ENCODE data around the gene LIM2.
A peak's percentile ranks its signal among the peaks of the same experiment; 100 is the strongest.

The LIM2 gene

DNA sequence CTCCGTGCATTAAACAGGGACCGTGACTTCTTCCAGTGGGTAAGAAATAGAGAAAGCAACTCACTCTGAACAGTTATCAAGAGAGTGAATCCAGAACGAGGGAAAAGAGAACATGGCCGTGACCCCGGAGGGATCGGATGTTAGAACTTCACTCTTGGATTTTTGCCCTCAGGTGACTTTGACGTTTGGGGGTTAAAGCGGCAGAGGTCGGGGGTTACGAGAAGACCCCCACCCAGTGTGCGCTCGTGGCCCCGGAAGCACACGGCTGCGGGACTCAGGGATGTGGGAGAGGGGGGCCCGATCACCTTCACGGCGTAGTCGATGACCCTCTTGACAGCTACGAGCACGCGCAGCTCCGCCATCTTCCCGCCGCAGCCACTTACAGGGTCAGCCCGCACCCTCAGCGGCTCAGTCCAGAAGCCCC lies 21.8 kb downstream of the LIM2 start, which contains the start of gene ETFB:
Gene ETFB, minus strand, starts transcription at position 424 of the 424 bp plus-strand sequence. Its CDS starts 62 bp downstream, at position 362.
- no peak for DNase-seq (ENCODE audit: low read depth)

DNA sequence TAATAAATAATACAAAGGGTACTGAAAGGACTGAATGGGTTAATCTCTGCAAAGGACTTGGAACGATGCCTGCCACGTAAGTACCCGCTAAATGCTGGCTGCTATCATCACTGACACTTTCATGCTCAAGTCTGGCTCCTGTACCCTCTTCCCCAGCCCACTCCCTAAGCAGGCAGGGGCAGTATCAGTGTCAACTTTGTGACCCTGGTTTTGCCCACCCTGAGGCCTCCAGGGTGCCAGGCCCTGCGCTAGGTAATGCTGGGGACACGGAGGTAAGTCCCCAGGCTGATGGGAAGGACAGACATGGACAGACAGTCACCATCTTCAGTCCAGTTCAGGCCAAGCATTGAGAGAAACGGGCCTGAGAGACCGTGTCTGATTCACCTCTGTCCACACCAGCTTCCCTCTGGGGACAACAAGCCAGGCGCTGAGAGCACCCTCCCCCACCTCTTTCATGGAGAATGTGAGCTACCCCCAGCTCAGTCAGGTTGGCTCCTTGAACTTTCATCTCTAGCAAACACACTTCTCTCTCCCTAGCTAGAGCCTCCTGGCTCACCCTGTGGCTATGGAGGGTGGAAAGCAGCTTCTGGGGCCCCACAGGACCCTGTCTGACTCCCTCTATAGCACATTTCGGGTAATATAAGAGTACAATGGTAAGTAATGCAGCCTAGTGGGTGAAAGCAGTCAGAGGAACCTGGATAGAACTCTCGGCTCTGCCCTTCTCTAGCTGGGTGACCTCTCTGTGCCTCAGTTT lies 22.4 kb downstream of the LIM2 start:
- DNase-seq (ENCODE audit: low read depth): peak; percentile 34

DNA sequence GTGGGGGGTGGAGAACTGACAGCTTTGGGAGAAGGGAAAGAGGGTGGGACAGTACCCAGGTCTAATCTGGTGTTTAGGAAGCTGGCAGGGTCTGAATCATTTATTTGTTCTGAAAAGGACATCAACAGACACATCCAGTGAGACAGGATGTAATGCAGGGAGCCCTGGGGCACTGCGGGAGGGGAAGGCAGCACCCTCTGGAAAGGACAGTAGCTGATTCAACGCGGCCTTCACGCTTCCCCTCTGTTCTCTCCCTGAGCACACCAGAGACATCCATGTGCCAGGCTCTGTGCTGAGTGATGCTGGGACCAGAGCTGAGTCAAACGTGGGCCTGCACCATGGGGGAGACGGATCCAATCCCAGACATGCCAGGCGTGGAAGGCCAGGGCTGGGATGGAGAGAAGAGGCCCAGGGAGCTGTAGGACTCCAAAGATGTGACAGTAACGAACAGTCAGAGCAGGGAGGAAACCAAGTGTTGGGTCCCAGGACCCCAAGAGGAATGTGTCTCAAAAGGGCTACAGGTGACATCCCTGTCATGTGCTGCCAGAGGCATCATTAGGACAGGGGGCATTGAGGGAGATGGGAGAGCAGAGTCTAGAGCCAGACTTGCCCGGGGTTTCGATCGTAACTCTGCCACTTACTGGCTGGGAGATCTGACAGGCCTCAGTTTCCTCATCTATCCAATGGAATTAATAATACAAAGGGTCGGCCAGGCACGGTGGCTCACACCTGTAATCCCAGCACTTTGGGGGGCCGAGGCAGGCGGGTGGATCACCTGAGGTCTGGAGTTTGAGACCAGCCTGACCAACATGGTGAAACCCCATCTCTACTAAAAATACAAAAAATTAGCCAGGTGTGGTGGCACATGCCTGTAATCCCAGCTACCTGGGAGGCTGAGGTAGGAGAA lies 23.3 kb downstream of the LIM2 start:
- no peak for DNase-seq (ENCODE audit: low read depth)

DNA sequence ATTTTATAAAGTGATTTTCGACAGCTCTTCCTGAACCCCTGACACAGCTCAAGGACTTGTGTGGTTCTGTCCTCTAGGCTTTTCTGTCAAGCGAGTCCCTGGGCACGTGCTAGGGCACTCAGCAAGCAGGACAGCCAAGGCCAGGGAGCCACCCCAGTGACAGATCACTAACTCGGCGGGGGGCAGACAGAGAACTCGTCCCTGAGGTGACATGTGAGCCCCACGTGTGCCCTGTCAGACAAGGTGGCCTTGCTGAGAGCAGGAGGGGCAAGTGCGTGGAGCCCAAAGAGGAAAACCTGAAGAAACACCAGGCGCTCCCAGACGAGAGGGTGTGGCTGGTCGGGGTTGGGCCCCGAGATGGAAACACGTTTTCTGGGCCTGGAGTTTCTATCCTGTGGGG lies 26.5 kb downstream of the LIM2 start:
- DNase-seq (ENCODE audit: low read depth): no peak

DNA sequence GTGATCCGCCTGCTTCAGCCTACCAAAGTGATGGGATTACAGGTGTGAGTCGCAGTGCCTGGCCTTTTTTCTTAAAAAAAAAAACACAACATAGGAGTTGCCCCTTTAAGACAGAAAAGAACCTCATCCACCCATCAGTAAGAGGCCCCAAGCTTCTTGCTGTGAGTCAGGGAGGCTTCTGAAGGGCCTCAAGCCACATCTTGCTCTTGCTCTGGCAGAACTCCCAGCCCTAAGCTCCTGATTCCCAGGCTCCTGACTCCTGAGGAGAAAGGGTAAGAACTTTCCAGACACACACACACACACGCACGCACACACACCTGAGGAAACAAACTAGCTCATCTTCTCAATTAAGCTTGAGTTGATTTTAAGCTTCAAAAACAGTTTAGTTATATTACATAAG lies 28.5 kb downstream of the LIM2 start:
- no peak for DNase-seq (ENCODE audit: low read depth)

DNA sequence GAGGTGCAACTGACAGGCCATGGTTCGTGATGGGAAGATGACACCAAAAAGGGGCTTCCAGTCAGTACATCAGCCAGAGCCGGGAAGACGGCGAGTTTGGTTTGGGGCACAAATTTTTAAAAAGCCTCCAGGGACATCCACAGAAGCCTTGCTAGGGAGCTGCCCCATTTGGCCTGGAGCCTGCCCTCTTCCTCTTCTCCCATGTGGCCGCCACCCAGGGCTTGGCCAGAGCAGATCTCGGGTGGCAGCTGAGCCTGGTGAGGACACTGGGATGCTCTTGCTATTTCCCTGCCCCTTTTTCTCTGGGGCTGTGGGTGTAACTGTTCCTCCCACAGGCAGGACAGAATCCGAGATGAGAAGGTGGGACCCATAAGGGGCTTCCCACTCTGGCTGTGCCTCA lies 29.8 kb downstream of the LIM2 start:
- no peak for DNase-seq (ENCODE audit: low read depth)

DNA sequence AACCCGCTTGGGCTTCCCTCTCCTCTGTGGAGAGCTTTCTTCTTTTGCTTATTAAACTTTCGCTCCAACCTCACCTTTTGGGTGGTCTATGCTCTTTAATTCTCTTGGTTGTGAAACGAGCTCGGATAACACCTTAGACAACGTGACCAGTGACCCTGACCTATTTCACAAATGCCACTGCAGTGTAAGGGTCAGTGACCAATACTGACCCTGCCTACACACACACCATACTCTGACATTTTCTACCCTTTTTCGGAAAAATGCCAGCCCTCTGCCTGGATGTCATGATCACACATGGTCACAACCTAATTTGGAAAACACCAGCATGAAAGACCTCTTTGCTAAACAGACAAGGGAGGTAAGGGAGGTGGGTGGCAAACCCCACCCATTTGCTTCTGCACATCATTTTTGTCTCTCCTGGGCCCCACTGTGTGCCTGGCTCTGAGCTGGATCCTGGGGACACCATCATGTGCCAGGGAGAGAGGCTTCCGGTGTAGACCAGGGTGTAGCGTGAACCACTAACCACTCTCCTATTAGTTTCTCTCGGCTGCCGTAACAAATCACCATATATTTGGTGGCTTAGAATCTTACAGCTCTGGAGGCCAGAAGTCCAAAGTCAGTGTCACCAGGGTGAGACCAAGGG lies 31.5 kb downstream of the LIM2 start:
- no peak for DNase-seq (ENCODE audit: low read depth)

DNA sequence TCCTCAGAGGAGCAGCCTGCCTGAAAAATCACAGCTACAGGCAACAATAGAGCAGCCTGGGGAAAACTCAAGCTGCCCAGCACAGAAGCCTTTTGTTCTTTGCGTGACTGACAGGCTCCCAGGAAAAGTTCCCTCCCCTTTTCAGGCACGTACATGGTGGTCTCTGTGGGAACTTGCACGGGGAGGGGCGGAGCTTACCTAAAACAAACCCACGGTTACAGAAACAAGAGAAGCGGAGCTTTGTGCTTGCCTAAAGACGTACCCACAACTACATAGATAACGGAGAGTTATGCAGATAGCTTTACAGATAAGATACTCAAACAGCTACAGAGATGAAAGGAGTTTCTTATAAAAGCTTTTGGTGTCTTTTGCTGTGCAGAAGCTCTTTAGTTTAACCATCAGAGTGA lies 33.0 kb downstream of the LIM2 start:
- no peak for DNase-seq (ENCODE audit: low read depth)

DNA sequence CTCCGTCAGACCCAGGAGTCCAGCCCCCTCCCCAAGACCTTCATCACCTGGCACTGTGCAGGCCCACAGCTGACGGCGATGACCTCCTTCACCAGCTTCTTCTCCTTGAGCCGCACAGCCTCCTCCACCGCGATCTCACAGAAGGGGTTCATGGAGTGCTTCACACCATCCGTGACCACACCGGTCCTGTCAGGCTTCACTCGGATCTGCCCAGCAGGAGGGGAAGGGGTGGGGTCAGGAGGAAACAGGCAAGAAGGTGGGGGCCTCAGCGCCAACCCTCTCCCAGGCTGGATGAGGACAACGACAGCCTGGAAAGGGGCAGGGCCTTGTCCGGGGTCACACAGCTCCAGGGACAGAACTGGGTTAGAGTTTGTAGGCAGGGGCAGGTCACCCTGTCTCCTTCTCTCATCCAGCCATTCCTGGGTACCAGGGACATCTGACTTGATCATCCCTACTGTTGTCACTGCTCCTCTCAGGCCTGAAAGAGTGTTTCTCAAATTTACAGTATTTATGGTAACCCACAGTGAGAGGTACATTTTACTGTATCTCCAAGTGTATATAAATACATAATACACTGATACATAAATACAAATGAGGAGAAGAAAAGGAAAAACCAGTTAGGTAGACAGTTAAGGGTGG lies 33.6 kb downstream of the LIM2 start:
- no peak for DNase-seq (ENCODE audit: low read depth)

DNA sequence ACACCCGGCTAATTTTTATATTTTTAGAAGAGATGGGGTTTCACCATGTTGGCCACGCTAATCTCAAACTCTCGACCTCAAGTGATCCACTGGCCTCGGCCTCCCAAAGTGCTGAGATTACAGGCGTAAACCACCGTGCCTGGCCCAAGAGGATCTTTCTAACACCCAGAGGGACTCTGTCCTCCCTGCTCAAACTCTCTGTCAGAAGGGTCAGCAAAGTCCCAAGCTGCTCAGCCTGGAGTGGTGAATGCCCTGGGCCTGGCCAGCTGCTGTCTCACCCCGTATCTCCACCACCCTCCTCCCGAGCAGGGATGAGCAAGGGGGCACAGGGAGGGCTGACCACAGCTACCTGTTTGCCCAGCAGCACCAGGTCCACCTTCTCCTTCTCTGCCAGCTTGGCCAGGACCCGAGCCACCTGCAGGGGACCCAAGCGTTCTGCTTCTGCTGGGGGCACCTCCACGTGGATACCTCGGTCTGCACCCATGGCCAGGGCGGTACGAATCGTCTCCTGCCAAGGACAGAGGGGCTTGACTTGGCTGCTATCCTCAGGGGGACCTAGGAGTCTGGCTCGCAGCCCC lies 34.9 kb downstream of the LIM2 start:
- DNase-seq (ENCODE audit: low read depth): no peak

DNA sequence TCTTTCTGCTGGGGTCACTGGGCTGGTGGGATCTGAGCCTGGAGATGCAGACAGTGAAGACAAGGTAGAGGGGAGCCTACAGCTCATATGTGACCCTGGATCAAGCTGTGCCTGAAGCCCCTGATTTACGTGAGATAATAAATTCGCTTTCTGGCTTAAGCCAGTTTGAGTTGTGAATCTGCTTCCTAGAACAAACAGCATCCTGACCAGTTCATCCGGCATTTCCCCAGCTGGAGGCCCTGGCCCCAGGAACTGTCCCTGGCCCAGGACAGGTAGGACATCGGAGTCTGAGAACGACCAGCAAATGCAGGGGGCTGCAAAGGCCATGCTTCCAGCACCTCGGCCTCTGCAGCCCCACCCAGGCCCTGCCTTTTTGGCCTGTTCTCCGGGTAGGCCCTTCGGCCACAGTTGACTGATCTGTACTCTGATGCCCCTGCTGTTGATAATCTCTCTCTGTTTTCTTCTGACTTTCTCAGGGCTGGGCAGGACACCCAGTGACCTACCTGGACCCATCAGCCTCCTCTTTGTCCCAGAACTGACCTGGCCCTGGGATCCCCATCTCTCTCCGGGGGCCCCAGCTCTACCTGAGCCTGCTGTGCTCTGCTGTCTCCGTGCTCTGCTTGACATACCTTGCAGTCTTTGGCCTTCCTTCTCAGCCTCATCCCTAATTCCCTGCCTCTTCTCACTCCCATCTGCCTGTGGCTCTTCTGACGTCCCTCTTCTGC lies 36.3 kb downstream of the LIM2 start:
- DNase-seq (ENCODE audit: low read depth): no peak

DNA sequence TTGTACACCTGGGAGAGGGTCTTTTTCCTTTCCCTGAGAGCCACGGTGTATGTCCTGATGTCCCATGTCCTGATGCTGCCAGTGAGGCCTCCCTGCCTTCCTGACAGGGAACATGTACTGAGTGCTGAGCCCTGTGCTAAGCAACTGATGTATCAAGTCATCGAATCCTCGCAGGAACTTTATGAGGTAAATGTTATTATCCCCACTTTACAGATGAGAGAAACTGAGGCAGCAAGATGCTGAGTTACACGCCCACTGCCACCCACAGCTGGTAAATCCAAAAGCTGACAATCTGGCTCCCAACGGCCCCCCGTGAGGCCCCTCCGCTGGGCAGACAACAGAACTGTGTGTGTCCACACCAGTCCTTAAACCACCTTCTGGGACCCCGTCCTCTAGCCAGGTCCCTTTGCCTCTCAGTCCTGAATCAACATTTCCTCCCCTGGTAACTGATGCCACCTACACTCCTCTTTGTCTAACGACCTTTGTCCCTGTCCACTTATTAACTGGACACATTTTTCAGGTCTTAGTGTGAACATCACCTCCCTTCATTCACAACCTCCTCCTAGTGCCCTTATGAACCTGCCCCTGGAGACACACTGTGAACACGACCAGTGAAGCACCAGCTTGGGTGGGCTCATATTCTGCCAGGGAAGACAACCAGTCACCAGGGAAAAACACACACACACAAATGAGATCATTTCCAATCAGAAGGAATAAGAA lies 40.4 kb downstream of the LIM2 start:
- no peak for DNase-seq (ENCODE audit: low read depth)

DNA sequence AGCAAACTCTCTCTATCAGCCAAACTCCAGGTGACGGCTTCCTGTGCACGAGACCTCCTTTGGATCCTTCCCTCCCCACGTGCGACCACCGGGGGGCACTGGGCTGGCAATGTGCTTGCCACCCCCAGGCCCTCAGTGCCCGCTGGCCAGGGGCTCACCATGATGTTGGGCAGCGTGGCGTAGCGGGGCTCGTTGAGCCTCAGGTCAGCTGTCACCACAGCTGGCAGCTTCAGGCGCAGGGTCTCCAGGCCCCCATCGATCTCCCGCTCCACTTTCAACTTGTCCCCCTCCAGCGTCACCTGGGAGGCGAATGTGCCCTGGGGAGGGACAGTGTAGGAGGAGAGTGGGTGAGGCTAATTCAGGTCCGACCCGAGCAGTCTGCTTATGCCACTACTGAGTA lies 41.0 kb downstream of the LIM2 start:
- DNase-seq (ENCODE audit: low read depth): no peak

DNA sequence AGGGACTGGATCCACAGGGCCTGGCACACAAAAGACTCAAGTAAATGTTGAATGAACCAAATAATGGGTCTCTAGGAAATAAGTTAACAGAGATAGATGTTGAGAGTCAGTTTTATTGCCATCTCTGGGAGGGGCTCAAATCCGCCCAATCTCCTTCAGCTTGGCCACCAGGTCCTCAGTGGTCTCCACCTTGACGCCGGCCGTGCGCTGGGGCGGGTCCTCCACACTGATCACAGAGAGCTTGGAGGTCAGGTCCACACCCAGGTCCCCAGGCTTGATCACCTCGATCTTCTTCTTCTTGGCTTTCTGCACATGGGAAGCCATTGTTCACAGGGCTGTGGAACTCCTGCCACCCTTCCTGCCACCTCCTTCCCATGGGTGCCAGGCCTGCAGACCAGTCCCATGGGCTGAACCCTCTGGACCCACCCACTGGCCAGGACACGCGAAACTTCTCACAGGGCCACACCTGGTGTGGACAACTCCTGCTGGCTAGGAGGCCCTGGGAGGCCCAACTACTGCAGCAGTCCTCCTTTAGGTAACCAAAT lies 42.6 kb downstream of the LIM2 start:
- DNase-seq (ENCODE audit: low read depth): no peak

DNA sequence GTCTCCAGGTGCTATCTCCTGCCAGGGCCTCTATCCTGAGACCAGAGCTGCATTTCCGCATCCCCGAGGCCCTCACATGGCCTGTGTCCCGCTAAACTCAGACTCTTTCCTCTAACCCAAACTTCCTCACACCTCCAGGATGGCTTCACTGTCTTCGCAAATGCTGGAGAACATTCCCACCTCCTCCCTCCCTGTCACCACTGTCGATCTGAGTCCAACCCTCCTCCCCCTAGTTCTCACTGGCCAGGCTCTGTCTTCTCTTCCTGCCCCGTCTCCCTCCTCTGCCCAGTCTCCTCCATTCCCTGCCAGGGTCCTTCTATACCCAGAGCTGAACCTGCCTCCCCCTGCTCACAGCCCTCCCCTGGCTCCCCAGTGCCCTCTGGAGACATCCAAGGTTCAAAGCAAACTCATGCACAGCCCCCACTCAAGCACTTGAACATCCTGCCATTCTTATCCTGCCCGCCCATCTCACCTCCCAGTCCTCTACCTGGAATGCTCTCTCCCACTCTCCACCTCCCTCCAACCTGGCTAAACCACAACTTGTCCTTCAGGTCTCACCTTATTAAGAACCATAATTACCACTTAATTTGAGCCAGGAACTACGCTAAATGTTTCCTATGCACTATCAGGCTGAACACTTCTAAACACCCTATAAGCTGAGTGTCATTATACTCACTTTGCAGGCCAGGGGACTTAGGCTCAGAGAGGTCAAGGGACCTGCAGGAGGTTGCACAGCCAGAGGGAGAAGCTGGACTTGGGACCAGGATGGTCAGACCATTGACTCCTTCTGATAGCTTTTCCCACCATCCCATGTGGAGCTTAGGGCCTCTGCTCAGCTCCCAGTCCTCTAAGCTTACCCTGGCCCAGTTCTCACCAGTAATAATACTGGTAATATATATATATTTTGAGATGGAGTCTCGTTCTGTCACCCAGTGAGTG lies 44.9 kb downstream of the LIM2 start:
- no peak for DNase-seq (ENCODE audit: low read depth)

DNA sequence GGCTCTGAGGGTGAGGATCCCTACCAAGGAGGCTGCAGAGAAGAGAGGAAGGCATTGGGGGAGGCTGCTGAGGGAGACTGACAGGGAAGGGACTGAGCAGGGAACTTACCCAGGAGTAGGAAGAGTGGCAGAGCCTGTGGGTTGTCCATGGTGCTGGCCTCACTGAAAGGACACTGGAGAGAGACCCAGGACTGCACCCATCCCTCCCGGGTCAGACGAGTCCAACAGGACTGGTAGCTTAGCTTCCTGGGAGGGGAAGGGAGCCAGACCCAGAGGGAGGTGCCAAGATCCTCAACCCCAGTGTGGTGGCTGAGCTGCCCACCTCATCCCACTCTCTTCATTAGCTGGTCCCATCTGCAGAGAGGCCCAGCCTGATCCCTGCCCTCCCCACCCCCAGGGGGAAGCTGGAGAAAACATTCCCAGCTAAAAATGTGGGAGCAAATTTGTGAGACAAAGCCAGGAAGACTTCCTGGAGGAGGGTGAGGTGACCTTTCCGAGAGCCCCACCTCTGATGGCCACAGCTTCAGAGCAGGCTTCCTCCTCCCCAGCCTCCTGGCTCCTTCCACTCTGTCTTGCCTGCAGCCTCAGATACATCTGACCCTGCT lies 45.7 kb downstream of the LIM2 start, which contains the start of gene VSIG10L:
Gene VSIG10L, minus strand, starts transcription at position 164 of the 605 bp plus-strand sequence. Its CDS starts 15 bp downstream, at position 149.
- no peak for DNase-seq (ENCODE audit: low read depth)

DNA sequence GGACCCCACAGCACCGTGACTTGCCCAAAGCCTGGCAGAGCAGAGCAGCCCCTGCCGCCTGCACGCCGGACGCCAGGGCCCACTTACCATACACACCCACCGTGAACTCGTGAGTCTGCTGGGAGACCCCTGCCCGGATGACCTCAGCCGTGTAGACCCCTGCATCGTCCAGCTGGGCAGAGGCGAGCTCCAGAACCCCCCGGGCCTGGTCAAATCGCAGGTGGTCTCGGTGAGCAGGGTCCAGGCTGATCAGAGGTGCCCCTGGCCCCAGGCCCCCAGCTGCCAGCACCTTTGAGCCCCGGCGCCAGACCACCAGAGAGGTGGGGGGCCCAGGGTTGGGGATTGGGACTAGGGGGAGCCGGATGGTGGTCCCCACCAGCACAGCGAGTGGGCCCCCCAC lies 46.7 kb downstream of the LIM2 start:
- DNase-seq (ENCODE audit: low read depth): no peak
